AG20443 (cell line): ENCODE data around the gene LRRC36.
"Not testable (repeated sequence)": the region's sequence is repeated elsewhere in the genome, so short reads cannot be mapped to it uniquely, and the experiment has no call there.

Experiments used
- DNase-seq: peaks from one replicate; pipeline ENCODE4 v3.0.0; 2012; ENCODE audit warnings: low spot score, mixed read lengths

LRRC36 gene

DNA sequence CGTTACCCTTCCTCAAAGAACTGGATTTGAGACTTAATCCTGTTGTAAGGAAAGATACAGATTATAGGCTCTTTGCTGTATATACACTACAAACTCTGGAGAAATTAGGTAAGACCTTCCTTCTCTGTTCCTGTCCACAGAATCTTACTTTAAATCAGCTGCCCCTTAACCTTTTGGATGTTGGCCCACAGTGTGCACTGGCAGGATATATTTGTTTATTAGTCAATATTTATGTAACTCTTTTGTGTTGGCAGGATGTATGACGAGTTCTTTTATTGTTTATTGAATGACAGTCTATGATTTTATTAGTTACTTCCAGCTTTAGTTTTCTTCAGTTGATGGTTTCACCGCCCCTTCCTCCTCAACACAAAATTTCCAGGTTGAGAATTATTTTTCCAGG, 19.7 kb downstream of the LRRC36 start:
- DNase-seq, result no peak

GRCh38 chr16:67349172-67349571, 22.6 kb downstream of the LRRC36 start:
- DNase-seq, result no peak

GRCh38 chr16:67350324-67350723, 23.7 kb downstream of the LRRC36 start:
- DNase-seq, result no peak

- not testable (repeated sequence) for DNase-seq
These were observed 25.8 kb downstream of the LRRC36 start for GRCh38 chr16:67352463-67352862.

DNA sequence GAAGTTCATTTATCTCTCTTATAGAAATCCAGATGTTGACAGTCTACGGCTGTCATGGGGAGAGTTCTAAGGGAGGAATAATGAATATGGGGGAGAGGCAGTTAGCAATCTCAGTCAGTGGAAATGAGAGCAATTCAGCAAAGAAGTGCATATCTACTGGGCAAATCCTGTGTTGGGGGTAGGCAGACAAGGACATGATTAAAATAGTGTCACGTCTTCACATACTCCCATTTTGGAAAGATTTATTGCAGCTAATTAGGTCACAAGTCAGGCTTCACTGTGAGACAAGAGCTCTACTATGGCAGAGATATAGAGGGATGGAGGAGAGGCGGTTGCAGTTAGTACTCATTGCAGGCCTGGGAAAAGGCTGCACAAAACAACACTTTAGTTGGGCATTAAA, 29.8 kb downstream of the LRRC36 start:
- no peak for DNase-seq

GRCh38 chr16:67357561-67357960, 30.9 kb downstream of the LRRC36 start:
- DNase-seq, result no peak

DNA sequence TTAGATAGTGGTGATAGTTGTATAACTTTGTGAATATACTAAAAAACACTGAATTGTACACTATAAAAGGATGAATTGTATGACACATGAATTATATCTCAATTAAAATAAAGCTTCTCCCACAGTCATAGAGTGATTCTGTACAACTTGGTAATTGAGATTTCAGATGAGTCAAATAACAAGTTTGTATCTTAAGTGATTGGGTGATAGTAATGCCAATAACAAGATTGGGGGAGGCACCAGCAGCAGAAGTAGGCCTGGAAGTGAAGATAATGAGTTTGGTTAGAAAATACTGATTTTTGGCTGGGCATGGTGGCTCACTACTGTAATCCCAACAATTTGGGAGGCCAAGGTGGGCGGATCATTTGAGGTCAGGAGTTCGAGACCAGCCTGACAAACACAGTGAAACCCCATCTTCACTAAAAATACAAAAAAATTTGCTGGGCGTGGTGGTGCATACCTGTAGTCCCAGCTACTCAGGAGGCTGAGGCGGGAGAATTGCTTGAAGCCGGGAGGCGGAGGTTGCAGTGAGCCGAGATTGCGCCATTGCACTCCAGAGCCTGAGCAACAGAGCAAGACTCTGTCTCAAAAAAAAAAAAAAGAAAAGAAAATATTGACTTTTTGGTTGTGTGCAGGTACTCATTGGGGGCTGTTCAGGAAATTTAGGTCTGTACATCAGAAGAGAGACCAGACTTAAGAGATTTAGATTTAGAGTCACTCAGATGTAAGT, 33.1 kb downstream of the LRRC36 start:
- not testable (repeated sequence) for DNase-seq

GRCh38 chr16:67361038-67361437, 34.4 kb downstream of the LRRC36 start:
- no peak for DNase-seq

- DNase-seq, result no peak
These were observed 38.1 kb downstream of the LRRC36 start for GRCh38 chr16:67364600-67365235.

- no peak for DNase-seq
These were observed 44.0 kb downstream of the LRRC36 start for GRCh38 chr16:67370661-67371060.

- DNase-seq, result peak; percentile 46
These were observed 46.0 kb downstream of the LRRC36 start for GRCh38 chr16:67372664-67373063.

DNA sequence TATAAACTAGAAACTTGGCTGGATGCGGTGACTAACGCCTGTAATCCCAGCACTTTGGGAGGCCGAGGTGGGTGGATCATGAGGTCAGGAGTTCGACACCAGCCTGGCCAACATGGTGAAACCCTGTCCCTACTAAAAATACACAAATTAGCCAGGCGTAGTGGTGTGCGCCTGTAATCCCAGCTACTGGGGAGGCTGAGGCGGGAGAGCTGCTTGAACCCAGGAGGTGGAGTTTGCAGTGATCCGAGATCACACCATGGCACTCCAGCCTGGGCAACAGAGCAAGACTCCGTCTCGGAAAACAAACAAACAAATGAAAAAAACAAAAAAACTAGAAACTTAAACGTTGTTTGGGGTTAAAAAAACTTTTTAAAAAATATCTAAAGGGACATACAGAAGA, 49.4 kb downstream of the LRRC36 start:
- DNase-seq, result not testable (repeated sequence)

DNA sequence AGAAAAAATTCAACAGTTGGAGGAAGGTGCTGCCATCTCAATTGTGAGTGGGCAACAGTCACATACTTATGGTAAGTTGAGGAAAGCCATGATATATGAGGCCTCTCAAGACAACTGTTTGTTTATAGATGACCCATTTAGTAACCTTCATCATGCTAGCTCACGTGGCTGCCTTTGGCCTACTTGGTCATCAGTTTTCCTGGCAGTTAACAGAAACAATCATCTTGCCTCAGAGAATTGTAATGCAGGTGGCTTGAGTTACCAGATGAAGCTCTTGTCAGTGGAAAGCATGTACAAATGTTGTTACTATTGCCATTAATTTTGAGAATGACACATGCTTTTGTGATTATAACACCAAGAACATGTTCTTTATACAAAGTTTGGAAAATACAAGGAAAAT, 52.0 kb downstream of the LRRC36 start:
- no peak for DNase-seq

DNA sequence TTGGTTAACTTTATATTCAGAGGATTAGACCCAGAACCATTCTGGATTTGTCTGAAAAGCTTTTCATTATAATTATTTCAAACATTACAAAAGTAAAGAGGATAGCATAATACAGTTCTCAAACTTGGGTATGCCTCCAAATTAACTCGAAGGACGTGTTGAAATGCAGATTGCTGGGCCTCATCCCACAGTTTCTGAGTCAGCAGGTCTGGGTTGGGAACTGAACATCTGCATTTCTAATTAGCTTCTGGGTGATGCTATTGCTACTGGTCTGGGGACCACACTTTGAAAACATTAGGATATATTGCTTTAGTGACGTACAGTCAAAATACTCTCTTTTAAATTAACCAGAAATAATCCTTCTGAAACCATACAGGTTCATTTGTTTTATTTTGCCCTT, 56.7 kb downstream of the LRRC36 start:
- no peak for DNase-seq

GRCh38 chr16:67384778-67385510, 58.3 kb downstream of the LRRC36 start:
- DNase-seq, result no peak

DNA sequence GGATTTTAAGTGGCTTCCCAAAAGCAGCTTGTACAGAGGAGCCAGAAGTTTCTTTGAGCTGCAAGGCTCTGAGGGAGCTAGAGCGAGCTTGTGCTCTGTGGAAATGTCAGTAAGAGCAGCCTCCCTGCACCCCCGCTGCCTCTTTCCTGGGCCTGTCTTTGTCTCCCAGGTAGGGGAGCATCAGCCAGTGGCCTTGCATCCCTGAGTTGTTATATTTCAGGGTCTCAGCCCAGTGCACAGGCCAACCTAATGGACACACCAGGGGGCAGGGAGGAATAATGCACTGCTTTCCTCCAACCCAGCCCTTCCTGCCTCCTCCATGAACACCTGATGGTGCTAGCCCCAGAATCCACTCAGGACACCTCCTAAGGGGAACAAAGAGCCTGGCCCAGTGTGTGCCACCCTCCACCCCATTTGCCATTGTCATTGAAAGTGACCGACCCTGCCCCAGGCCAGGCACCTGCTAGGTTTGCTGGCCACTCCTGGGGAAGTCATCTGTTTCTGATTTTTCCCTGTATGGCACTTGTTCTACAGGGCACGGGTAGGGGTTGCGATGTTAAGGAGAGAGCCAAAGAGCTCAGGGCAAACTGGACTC, 60.3 kb downstream of the LRRC36 start:
- no peak for DNase-seq

DNA sequence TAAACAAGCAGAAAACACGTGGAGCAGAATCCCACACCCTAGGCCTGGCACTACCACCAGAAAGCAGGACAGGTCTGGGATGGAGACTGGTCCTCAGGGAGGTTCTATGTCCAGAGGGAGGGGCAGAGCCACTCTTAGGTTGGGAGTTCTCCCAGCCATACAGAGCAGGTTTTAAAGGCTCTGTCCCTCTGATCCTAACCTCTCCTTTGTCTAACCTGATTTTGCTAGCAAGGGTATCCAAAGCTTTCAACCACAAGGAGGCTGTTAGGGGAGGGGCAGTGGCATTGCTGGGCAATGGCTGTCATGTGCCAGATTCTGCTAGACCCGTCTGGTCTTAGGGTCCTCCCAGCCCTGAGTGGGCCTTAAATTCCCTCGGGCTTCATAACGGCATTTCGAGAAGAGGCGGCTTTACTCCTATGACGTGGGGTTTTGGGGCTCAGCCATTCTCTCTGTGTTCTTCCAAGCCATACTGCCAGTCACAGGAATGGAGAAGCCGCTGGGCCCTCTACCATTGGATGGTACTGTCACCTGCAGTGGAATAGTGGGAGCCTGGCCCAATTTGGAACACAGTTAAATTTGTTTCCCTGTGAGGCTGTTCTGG, 61.0 kb downstream of the LRRC36 start:
- DNase-seq, result no peak

DNA sequence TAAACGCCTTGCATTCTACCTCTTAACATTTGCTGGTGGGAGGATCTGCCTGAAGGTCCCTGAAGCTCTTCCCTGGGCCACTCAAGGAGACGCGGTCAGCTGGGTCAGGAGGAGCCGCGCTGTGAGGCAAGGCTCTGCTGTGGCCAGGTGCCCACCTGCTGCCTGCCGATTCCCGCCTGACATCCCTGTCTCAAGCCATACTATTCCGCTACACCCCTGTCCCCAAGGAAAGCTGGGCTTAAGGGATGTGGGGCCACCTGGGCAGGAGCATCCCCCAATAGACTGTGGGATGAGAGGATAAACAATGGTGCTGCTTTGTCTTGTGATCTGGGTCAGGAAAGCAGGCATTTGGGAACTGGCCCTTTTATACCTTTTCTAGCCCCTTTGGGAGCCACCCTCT, 61.6 kb downstream of the LRRC36 start:
- no peak for DNase-seq

DNA sequence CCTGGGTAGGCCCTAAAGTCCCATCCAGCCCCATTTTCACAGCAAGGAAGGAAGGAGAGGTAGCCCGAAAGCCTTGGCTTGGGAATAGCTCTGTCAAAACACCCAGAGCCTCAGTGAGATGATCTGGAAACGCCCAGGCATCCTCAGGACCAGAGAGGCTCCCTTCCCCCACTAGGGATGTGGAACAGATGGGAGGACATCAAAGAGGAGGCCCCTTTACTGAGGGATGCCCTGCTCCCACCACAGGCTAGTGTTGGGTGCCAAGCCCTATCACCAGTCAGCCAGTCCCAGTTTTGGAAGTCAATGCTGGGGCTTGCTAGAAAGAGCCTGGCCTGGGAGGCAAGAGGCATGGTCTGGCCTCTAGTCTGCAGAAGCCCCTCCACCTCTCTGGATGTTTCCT, 62.0 kb downstream of the LRRC36 start:
- DNase-seq, result no peak

GRCh38 chr16:67389911-67390815, 63.5 kb downstream of the LRRC36 start:
- DNase-seq, result no peak

DNA sequence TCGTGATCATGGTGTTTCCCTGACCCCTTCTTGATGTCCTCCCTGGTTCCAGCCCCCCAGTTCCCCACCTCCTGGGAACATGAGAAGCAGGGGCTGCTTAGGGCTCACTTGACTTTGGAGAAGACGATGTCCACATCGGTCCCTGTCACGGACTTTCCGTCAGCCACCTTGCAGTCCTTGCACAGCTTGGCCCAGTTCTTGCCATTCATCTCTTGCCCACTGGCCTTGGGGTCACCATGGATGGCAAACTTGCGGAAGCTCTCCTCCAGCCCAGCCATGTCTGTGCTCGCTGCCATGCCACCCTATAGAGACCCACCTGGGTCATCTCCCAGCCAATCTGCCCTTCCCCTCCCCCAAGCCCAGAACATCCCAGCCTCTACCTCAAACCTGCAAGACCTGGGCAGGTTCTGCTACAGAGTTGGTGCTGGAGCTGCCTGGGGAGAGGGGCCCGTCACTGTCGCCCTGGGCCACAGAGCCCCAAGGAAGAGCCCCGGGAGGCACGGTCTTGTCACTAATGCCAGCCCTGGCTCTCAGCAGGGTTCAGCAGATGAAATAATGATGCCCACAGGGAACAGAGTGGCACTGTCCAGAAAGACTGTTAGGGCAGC, 64.3 kb downstream of the LRRC36 start:
- no peak for DNase-seq
